Activated CD8-positive, alpha-beta memory T cell treated with anti-CD3 and anti-CD28 coated beads for 4 hours (primary cell): ENCODE results near the gene FPGS.

Experiments used
- DNase-seq, 2 donors: peaks; one replicate each; pipeline ENCODE4 v3.0.0-alpha.2; 2020; ENCODE audit warnings: low read depth in 2 of 2

Gene FPGS

GRCh38 chr9:127788337-127789011 is 14.2 kb upstream of the FPGS start:
- peak in 1 of 2 donors; percentile 35 for DNase-seq

GRCh38 chr9:127789179-127789578 is 13.5 kb upstream of the FPGS start:
- no peak for DNase-seq

- DNase-seq = no peak
Observed at GRCh38 chr9:127790094-127790855, 12.4 kb upstream of the FPGS start.

GRCh38 chr9:127791085-127791484 is 11.6 kb upstream of the FPGS start:
- no peak for DNase-seq

GRCh38 chr9:127792417-127793031 is 10.2 kb upstream of the FPGS start:
- no peak for DNase-seq

GRCh38 chr9:127793093-127793708 is 9.5 kb upstream of the FPGS start:
- no peak for DNase-seq

GRCh38 chr9:127794001-127794791 is 8.5 kb upstream of the FPGS start:
- no peak for DNase-seq

- DNase-seq = no peak
Observed at GRCh38 chr9:127796225-127796813, 6.4 kb upstream of the FPGS start.

- DNase-seq = no peak
Observed at GRCh38 chr9:127796852-127797370, 5.8 kb upstream of the FPGS start.

- DNase-seq = no peak
Observed at GRCh38 chr9:127801955-127802575, 617 bp upstream of the FPGS start.

- no peak for DNase-seq
Observed at GRCh38 chr9:127803507-127804352, 1.0 kb downstream of the FPGS start.

GRCh38 chr9:127805620-127806019 is 2.9 kb downstream of the FPGS start:
- DNase-seq = no peak

- DNase-seq = no peak
Observed at GRCh38 chr9:127806871-127807270, 4.2 kb downstream of the FPGS start.

GRCh38 chr9:127808347-127809001 is 5.8 kb downstream of the FPGS start:
- no peak for DNase-seq

- DNase-seq = no peak
Observed at GRCh38 chr9:127809002-127809539, 6.4 kb downstream of the FPGS start.

- DNase-seq = no peak
Observed at GRCh38 chr9:127809540-127810377, 7.1 kb downstream of the FPGS start.

GRCh38 chr9:127810378-127811187 is 7.9 kb downstream of the FPGS start:
- no peak for DNase-seq
